Uterus (tissue), 2 donors: ENCODE measurements around the gene TPM4.

ENCODE experiments used
- CTCF ChIP-seq, 4 experiments: fragments of 200-600 bp in 2 of 4; fragments of 450-650 bp in 2 of 4; sonication (generic) in 2 of 4; IDR thresholded peaks; one replicate each; pipeline ENCODE4 v1.5.1; 2016 to 2019; ENCODE audit warnings: antibody characterized with exemption in 4 of 4, mild to moderate bottlenecking in 2 of 4, moderate library complexity in 1 of 4
- POLR2A ChIP-seq, 2 donors: fragments of 450-650 bp; IDR thresholded peaks; one replicate each; pipeline ENCODE4 v1.6.1; 2016; ENCODE audit warnings: antibody characterized with exemption in 2 of 2, mild to moderate bottlenecking in 1 of 2, moderate library complexity in 1 of 2

- no peak for TF ChIP-seq POLR2A (IDR thresholded peaks at IDR 0.05)
- TF ChIP-seq CTCF (IDR thresholded peaks at IDR 0.05) = no peak
Measured at GRCh38 chr19:16091546-16092475, 15.5 kb downstream of the TPM4 start.
